Fibroblast of pulmonary artery (primary cell): ENCODE results near the gene TBCD.
A peak's percentile ranks its signal among the peaks of the same experiment; 100 is the strongest.

Source experiments
- DNase-seq: peaks from one replicate; pipeline ENCODE4 v3.0.0-alpha.2; 2010; ENCODE audit warnings: low read depth
- H3K4me3 ChIP-seq: replicated peaks from 2 replicates; pipeline ENCODE4 v1.5.1; 2011; ENCODE audit warnings: low read depth, mild to moderate bottlenecking, control low read depth, low read length, moderate library complexity
- TF ChIP-seq, protein P1 (sequence below): IDR thresholded peaks from 2 replicates; pipeline ENCODE4 v1.5.1; 2011; ENCODE audit warnings: mild to moderate bottlenecking, control low read depth, low read length, inconsistent platforms; ENCODE audit errors: missing control alignments

TBCD gene

DNA sequence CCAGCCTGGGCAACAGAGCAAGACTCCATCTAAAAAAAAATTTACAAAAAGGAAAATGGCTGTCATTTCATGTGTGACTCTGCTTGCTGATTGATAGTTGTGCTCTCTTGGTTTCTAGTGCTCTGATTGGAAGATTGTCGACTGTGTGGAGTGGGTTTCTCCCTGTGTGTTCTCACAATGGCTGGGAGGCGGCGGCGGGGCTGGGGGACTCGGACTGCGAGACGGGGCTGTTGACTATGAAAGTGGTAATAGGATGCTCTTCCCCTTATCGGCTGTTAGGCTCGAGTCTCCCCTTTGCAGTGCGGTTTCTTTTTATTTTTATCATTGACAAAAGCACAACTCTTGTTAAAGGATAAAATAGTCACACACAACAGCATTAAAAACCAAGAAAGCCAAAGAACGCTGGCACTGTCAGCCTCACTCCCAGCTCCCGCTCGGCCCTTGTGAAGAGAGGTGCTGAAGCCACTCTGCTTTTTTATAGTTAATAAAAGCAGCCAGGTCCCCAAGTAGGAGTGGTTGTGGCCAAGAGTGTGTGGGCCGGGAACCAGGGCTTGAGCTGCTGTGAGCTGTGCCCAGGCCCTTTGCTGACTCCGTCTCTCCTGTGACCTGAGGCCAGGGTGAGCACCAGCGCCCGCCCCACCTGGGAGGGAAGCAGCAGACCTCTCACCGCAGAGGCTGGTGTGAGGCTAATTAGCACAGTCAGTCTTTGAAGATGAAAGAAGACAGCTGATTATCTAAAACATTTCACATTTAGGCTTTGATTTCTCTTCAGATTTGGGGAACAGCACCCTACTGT, 36.5 kb downstream of the TBCD start:
- TF ChIP-seq, protein P1, sequence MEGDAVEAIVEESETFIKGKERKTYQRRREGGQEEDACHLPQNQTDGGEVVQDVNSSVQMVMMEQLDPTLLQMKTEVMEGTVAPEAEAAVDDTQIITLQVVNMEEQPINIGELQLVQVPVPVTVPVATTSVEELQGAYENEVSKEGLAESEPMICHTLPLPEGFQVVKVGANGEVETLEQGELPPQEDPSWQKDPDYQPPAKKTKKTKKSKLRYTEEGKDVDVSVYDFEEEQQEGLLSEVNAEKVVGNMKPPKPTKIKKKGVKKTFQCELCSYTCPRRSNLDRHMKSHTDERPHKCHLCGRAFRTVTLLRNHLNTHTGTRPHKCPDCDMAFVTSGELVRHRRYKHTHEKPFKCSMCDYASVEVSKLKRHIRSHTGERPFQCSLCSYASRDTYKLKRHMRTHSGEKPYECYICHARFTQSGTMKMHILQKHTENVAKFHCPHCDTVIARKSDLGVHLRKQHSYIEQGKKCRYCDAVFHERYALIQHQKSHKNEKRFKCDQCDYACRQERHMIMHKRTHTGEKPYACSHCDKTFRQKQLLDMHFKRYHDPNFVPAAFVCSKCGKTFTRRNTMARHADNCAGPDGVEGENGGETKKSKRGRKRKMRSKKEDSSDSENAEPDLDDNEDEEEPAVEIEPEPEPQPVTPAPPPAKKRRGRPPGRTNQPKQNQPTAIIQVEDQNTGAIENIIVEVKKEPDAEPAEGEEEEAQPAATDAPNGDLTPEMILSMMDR, result no peak
- H3K4me3 ChIP-seq, result no peak overlapping the region
- no peak for DNase-seq

DNA sequence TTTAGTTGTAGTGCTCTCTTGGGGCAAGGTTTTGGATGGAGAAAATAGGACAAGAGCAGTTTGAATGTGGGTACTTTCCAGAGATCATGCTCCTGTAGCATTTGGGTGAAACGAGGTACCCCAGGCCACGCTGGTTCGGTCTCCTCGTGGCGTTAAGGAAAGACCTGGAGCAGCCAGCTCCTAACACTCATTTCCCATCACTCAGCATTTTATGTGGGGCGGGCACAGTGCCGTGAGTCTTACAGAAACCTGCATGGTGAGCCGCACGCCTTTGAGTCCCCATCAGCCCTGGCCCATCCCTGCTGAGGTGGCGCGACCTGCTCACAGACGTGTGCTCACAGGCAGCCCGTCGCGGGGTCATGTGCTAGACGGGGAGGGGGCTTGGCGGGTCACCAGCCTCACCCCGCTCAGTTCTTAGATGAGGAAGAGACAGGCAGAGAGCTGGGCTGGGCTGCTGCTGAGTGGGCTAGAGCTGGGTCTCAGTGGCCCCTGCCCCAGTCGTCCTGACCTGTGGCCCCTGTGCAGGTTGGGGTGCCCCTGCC, 37.3 kb downstream of the TBCD start:
- no peak for DNase-seq
- no peak overlapping the region for H3K4me3 ChIP-seq
- TF ChIP-seq, protein P1, result no peak

DNA sequence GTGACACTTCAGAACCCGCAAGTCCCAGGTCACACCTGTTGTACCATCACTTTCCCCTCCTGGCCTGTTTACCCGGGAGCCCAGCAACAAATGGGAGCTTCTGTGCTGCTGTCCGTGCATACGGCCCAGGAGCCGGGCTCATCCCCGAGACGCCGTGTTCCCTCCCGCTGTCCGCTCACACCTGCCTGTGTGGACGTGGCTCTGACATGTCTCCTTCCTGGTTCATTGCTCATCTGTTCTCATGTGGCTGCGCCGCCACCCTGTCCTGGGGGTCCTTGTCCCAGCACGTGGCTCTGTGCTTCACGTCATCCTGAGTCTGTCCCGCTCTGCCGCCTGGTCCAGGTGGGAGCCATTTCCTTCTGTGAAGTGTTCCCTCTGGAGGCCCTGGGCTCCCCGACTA, 37.9 kb downstream of the TBCD start:
- TF ChIP-seq, protein P1, result no peak
- DNase-seq, result no peak
- H3K4me3 ChIP-seq, result no peak overlapping the region

DNA sequence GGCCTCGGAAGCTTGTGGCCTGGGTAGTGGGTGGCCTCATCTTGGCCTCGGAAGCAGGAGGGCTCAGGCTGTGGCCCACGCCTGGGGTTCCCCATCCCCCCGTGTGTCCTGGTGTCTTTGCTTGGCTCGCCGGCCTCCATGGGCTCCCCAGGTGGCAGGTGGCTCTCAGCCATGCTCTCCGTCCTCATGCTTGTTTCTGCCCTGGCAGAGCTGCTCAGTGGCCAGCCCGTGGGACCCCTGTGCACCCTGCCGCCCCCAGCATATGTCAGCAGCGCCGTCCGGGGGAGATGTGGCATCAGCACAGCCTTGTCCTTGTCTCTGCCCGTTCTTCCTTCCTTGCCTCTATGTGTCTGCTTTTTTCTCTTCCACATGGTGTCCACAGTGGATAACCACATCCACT, 38.5 kb downstream of the TBCD start:
- no peak overlapping the region for H3K4me3 ChIP-seq

DNA sequence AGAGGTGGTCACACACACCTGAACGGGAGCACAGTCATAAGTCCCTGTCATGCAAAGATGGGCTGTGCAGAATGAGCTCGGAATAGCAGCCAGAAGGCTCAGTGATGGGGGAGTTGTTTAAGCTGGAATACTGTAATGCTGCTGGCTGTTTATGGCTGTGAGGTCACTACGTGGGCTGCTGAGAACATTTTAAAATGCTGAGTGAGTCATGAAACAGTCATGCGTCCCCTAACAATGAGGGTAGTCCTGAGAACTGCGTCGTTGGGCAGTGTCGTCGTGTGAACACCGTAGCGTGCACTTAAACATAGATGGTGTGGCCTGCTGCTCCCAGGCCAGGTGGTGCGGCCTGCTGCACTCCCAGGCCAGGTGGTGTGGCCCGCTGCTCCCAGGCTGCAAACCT, 39.7 kb downstream of the TBCD start:
- H3K4me3 ChIP-seq, result no peak overlapping the region
- peak; percentile 94 for DNase-seq
- TF ChIP-seq, protein P1, result no peak

More for the DNA sequence above, 38.5 kb downstream of the TBCD start:
- TF ChIP-seq, protein P1, result no peak
- DNase-seq, result no peak

DNA sequence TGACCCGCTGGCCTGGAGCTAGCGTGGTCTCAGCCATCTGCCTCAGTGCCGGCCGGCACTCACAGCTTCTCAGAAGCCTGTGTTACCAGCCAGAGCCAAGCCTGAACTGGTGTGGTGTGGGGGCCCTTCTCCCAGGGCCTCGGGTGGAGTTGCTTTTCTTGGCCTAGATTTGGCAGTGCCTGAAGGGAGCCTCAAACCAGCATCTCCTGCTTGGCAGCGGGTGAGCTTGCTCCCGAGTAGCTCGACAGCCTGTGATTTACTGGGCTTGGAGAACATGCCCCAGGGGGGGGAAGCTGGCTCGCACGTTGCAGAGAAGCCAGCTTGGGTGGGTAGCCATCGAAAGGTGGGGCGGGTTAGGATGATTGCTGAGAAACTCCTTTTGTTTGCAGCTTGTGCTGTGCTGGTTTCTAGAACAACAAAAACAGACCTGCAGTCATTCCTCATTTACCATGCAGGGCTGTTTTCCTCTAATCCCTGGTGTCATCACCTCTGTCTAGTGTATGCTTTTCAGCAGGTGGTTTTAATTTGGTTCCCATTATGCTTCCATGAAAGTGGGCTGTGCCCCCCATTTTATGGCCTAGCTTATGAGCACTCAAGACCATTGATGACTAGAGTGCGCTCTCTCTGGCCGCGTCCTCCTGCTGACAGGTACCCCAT, 42.2 kb downstream of the TBCD start:
- H3K4me3 ChIP-seq, result no peak overlapping the region
- no peak for DNase-seq
- TF ChIP-seq, protein P1, result no peak
